D721Med (cell line): ENCODE results near the gene HIP1R.

Experiments used
- DNase-seq: peaks from one replicate; pipeline ENCODE4 v3.0.0; 2011; ENCODE audit warnings: low spot score; ENCODE audit not compliant: insufficient read length
- FAIRE-seq: peaks from 2 replicates; lab custom pipeline; 2011; peaks lifted over from hg19 to GRCh38; lab: Jason Lieb, UNC
- CTCF ChIP-seq: IDR thresholded peaks from 2 replicates; pipeline ENCODE4 v1.5.1; 2012; ENCODE audit warnings: mild to moderate bottlenecking, control low read depth; ENCODE audit not compliant: insufficient read depth; ENCODE audit errors: missing control alignments

The HIP1R gene

GRCh38 chr12:122845041-122845864 lies 10.0 kb downstream of the HIP1R start:
- FAIRE-seq (no peak), DNase-seq (no peak)
- no peak for TF ChIP-seq CTCF

- no peak for DNase-seq
- TF ChIP-seq CTCF = no peak
- no peak for FAIRE-seq
Measured at GRCh38 chr12:122845865-122846621, 10.8 kb downstream of the HIP1R start.

DNA sequence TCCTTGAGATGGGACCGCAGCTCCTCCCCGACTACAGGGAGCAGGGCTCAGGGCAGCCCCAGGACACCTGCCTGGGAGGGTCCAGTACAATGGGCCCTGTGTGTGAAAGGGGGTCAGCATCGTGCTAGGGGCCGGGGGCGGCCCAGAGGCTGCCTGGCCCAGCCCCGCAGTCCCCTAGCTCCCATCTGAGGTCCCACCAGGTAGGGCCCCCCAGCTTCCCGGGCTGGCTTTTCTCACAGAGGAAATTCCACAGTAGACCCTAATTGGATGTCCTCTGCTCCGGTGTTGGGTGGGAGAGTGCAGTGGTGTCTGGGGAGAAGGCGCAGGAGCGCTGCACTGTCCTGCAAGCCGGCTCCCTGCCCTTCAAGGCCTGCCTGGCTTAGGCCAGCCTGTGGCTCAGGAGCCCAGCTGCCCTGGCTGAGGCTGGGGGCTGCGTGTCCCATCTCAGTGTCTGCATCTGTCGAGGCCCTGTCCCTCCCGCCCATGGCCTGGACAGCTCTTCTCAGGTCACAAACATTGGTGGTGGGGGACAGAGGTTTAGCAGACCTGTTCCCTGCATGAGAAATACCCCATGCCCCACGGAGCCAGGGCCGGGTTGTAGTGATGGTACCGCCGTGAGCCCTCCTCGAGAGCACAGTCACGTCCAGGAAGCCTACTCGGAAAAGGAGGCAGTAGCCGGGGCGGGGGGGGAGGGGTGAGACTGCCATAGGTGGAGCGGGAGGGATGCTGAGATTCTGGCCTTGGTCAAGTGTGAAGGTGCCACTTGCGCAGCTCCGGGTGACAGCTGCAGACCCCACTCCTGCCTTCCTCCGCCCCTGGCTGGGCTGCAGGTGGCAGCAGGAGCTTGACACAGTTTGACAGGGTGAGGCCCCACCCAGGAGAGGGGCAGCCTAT lies 11.6 kb downstream of the HIP1R start:
- FAIRE-seq (no peak), DNase-seq (no peak)
- TF ChIP-seq CTCF = no peak

DNA sequence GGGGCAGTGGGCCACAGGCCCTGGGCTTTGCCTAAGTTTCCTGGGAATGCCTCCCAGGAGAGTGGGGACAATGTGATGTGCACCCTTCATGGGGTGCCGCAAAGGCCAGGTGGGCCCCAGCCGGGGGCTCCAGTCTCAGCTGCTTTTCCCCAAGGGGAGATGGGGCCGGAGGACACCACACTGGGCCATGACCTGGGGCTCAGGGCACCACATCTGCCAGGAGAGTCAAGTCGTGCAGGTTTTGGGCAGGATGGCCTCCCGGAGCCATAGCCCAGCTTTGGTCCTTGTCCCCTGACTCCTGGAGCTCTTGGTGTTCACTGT lies 12.2 kb downstream of the HIP1R start:
- DNase-seq (no peak), FAIRE-seq (no peak)
- TF ChIP-seq CTCF = no peak

GRCh38 chr12:122847921-122848421 lies 12.7 kb downstream of the HIP1R start:
- TF ChIP-seq CTCF = no peak
- DNase-seq = no peak
- FAIRE-seq = no peak

GRCh38 chr12:122848471-122849351 lies 13.5 kb downstream of the HIP1R start:
- FAIRE-seq (no peak), DNase-seq (no peak)
- no peak for TF ChIP-seq CTCF
